ENCODE measurements around the gene HMG20B. TPM values are rescaled to one million over a fixed set of nuclear protein-coding genes. Genes with fewer than 3 reads are reported as not detected.

Gene HMG20B
- total and polyA plus RNA-seq, 2 donors = 30.6 to 109 TPM

GRCh38 chr19:3626473-3627350 lies 54.0 kb downstream of the HMG20B start, which contains the start of gene CACTIN:
CACTIN (minus strand) TSS chr19:3626790; CDS start chr19:3626762, 28 bp downstream.
- H3K27ac ChIP-seq (ENCODE audit: low read depth) = peak within 1 kb of the TSS; percentile 88
- peak within 1 kb of the TSS; percentile 84 for H3K4me3 ChIP-seq (ENCODE audit: low read depth, low read length)
- peaks cover 4% of the 10 kb centered on the region for H3K4me1 ChIP-seq (ENCODE audit: insufficient read depth)
- DNase-seq (ENCODE audit: extremely low spot score) = peak; percentile 95
- no peaks in the 10 kb centered on the region for H3K36me3 ChIP-seq (ENCODE audit: insufficient read depth)
- under 1% methylated on average over 80 of the region's 80 CpGs for WGBS

GRCh38 chr19:3627351-3627723 lies 54.6 kb downstream of the HMG20B start:
- DNase-seq (ENCODE audit: extremely low spot score) = no peak
- peaks cover 4% of the 10 kb centered on the region for H3K4me1 ChIP-seq (ENCODE audit: insufficient read depth)
- H3K4me3 ChIP-seq (ENCODE audit: low read depth, low read length) = no peak overlapping the region
- WGBS = 63% methylated on average over 7 of the region's 7 CpGs
- H3K36me3 ChIP-seq (ENCODE audit: insufficient read depth) = no peaks in the 10 kb centered on the region
- no peak overlapping the region for H3K27ac ChIP-seq (ENCODE audit: low read depth)

Small RNAs within 50 kb of the gene (small RNA-seq; reads per million reads assigned to genes)
- gene AC005786.1 = not detected

Other genes with a start within 250 kb of the HMG20B start
- 26.4 TPM for gene NFIC, start 206.4 kb upstream of the HMG20B start, total RNA-seq
- gene NFIC, start 206.4 kb upstream of the HMG20B start, polyA plus RNA-seq = 112 TPM
- not detected for gene SMIM24, start 92.4 kb upstream of the HMG20B start, total RNA-seq
- not detected for gene SMIM24, start 92.4 kb upstream of the HMG20B start, polyA plus RNA-seq
- not detected for gene SMIM44, start 89.5 kb upstream of the HMG20B start, total RNA-seq
- gene SMIM44, start 89.5 kb upstream of the HMG20B start, polyA plus RNA-seq = not detected
- gene DOHH, start 72.3 kb upstream of the HMG20B start, total RNA-seq = 2.9 TPM
- gene DOHH, start 72.3 kb upstream of the HMG20B start, polyA plus RNA-seq = 18.3 TPM
- gene FZR1, start 66.6 kb upstream of the HMG20B start, total RNA-seq = 30.5 TPM
- 30.5 TPM for gene FZR1, start 66.6 kb upstream of the HMG20B start, polyA plus RNA-seq
- not detected for gene TEKTIP1, start 33.8 kb upstream of the HMG20B start, total RNA-seq
- gene TEKTIP1, start 33.8 kb upstream of the HMG20B start, polyA plus RNA-seq = 0.79 TPM
- 19.3 TPM for gene MFSD12, start 15.4 kb upstream of the HMG20B start, total RNA-seq
- gene MFSD12, start 15.4 kb upstream of the HMG20B start, polyA plus RNA-seq = 38.6 TPM
- gene GIPC3, start 12.5 kb downstream of the HMG20B start, total RNA-seq = 0.11 TPM
- gene GIPC3, start 12.5 kb downstream of the HMG20B start, polyA plus RNA-seq = 0.94 TPM
- 1.4 TPM for gene TBXA2R, start 33.9 kb downstream of the HMG20B start, total RNA-seq
- 3.8 TPM for gene TBXA2R, start 33.9 kb downstream of the HMG20B start, polyA plus RNA-seq
- 11.1 TPM for gene CACTIN, start 53.8 kb downstream of the HMG20B start, total RNA-seq
- 27.7 TPM for gene CACTIN, start 53.8 kb downstream of the HMG20B start, polyA plus RNA-seq
- gene PIP5K1C, start 127.5 kb downstream of the HMG20B start, total RNA-seq = 17.1 TPM
- gene PIP5K1C, start 127.5 kb downstream of the HMG20B start, polyA plus RNA-seq = 60.8 TPM
- gene TJP3, start 135.4 kb downstream of the HMG20B start, total RNA-seq = 3.1 TPM
- 2.8 TPM for gene TJP3, start 135.4 kb downstream of the HMG20B start, polyA plus RNA-seq
- gene APBA3, start 188.7 kb downstream of the HMG20B start, total RNA-seq = 10.4 TPM
- gene APBA3, start 188.7 kb downstream of the HMG20B start, polyA plus RNA-seq = 21.7 TPM
- gene MRPL54, start 189.7 kb downstream of the HMG20B start, total RNA-seq = 23.0 TPM
- 61.9 TPM for gene MRPL54, start 189.7 kb downstream of the HMG20B start, polyA plus RNA-seq
- gene RAX2, start 199.3 kb downstream of the HMG20B start, total RNA-seq = not detected
- not detected for gene RAX2, start 199.3 kb downstream of the HMG20B start, polyA plus RNA-seq
- 0.53 TPM for gene MATK, start 213.4 kb downstream of the HMG20B start, total RNA-seq
- 1.3 TPM for gene MATK, start 213.4 kb downstream of the HMG20B start, polyA plus RNA-seq